Measurements from ENCODE around the gene THADA.
"Not testable (repeated sequence)": the region's sequence is repeated elsewhere in the genome, so short reads cannot be mapped to it uniquely, and the experiment has no call there.

THADA gene

DNA sequence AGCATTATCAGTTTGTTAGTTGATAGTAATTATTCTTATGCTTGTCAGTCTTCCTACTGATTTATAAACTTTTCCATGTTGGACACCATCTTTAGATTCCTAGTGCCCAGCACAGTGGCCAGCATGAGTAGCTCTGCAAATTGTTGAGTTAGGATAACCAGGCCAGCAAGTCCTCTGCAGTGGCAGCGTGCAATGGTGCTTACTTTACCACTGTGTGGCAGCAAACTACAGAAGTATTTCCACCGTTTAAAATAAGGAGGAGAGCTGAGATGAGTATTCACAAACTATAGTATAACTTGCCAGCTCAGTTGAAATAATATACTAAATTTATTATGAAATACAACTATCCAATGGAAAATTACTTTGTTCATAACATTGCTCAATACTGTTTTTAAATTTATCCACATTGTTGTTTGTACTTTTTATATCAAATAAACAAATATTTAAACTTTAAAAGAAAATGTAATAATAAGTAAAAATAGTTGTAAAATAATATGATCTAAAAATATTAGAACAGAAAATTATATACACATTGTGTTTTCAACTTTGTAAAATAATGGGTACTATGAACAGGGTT is 9.3 kb upstream of the THADA start:
- Histone ChIP-seq H3K79me2 (ENCODE audit: insufficient read depth, low read length) (no peaks in the 10 kb centered on the region), H3K9me2 (ENCODE audit: low read depth, low read length) (no peaks in the 10 kb centered on the region), H3K36me3 (ENCODE audit: insufficient read depth, low read length) (no peaks in the 10 kb centered on the region), H3K4me3 (ENCODE audit: low read depth, low read length, poor library complexity, severe bottlenecking) (no peak overlapping the region), H3K4me1 (ENCODE audit: insufficient read depth, low read length, severe bottlenecking) (no peaks in the 10 kb centered on the region), H3K4me2 (ENCODE audit: low read length) (no peak overlapping the region), H2AFZ (ENCODE audit: low read length) (no peak overlapping the region), H3K9me3 (ENCODE audit: low read length) (no peaks in the 10 kb centered on the region), H4K20me1 (ENCODE audit: insufficient read depth, low read length) (no peaks in the 10 kb centered on the region), H3K27me3 (ENCODE audit: insufficient read depth, low read length) (no peaks in the 10 kb centered on the region), H3K9ac (ENCODE audit: low read length) (no peak overlapping the region), H3F3A (ENCODE audit: insufficient read depth, low read length) (no peaks in the 10 kb centered on the region), H3K27ac (ENCODE audit: low read depth, low read length, poor library complexity, severe bottlenecking) (no peak overlapping the region)
- TF ChIP-seq, protein P1, sequence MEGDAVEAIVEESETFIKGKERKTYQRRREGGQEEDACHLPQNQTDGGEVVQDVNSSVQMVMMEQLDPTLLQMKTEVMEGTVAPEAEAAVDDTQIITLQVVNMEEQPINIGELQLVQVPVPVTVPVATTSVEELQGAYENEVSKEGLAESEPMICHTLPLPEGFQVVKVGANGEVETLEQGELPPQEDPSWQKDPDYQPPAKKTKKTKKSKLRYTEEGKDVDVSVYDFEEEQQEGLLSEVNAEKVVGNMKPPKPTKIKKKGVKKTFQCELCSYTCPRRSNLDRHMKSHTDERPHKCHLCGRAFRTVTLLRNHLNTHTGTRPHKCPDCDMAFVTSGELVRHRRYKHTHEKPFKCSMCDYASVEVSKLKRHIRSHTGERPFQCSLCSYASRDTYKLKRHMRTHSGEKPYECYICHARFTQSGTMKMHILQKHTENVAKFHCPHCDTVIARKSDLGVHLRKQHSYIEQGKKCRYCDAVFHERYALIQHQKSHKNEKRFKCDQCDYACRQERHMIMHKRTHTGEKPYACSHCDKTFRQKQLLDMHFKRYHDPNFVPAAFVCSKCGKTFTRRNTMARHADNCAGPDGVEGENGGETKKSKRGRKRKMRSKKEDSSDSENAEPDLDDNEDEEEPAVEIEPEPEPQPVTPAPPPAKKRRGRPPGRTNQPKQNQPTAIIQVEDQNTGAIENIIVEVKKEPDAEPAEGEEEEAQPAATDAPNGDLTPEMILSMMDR (IDR thresholded peaks at IDR 0.05; ENCODE audit: low read length) = peak; percentile 56
- no peak for TF ChIP-seq EZH2 (IDR thresholded peaks at IDR 0.05; ENCODE audit: borderline replicate concordance, low read length)

DNA sequence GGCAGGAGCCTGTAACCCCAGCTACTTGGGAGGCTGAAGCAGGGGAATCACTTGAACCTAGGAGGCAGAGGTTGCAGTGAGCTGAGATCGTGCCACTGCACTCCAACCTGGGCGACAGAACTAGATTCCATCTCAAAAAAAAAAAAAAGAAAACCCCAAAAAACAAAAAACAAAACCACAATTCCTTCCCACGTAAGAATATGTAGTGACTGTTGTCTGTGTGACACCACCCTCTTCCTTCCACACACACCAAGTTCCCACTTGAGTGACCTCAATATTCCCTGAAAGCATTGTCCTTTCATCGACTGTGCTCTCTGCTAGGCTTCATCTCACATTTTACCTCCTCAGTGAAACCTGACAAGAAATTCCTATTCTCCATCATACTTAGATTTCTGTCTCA is 8.8 kb upstream of the THADA start:
- TF ChIP-seq, protein P1 (IDR thresholded peaks at IDR 0.05; ENCODE audit: low read length) = no peak
- TF ChIP-seq EZH2 (IDR thresholded peaks at IDR 0.05; ENCODE audit: borderline replicate concordance, low read length) = no peak
- no peak overlapping the region for H3K27ac ChIP-seq (ENCODE audit: low read depth, low read length, poor library complexity, severe bottlenecking)
- no peaks in the 10 kb centered on the region for H3K9me2 ChIP-seq (ENCODE audit: low read depth, low read length)
- H3K4me1 ChIP-seq (ENCODE audit: insufficient read depth, low read length, severe bottlenecking) = no peaks in the 10 kb centered on the region
- no peaks in the 10 kb centered on the region for H4K20me1 ChIP-seq (ENCODE audit: insufficient read depth, low read length)
- H3K79me2 ChIP-seq (ENCODE audit: insufficient read depth, low read length) = no peaks in the 10 kb centered on the region
- no peak overlapping the region for H3K4me2 ChIP-seq (ENCODE audit: low read length)
- no peak overlapping the region for H2AFZ ChIP-seq (ENCODE audit: low read length)
- no peaks in the 10 kb centered on the region for H3F3A ChIP-seq (ENCODE audit: insufficient read depth, low read length)
- H3K4me3 ChIP-seq (ENCODE audit: low read depth, low read length, poor library complexity, severe bottlenecking) = no peak overlapping the region
- no peak overlapping the region for H3K9ac ChIP-seq (ENCODE audit: low read length)
- H3K9me3 ChIP-seq (ENCODE audit: low read length) = no peaks in the 10 kb centered on the region
- no peaks in the 10 kb centered on the region for H3K36me3 ChIP-seq (ENCODE audit: insufficient read depth, low read length)
- no peaks in the 10 kb centered on the region for H3K27me3 ChIP-seq (ENCODE audit: insufficient read depth, low read length)

DNA sequence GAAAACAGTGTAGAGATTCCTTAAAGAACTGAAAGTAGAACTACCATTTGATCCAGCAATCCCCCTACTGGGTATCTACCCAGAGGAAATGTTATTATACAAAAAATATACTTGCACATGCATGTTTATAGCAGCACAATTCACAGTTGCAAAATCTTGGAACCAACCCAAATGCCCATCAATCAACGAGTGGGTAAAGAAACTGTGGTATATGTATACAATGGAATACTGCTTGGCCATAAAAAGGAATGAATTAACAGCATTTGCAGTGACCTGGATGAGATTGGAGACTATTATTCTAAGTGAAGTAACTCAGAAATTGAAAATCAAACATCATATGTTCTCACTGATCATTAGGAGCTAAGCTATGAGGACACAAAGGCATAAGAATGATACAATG is 4.8 kb upstream of the THADA start:
- H3K27ac ChIP-seq (ENCODE audit: low read depth, low read length, poor library complexity, severe bottlenecking); H3K4me1 ChIP-seq (ENCODE audit: insufficient read depth, low read length, severe bottlenecking); H2AFZ ChIP-seq (ENCODE audit: low read length); H3K36me3 ChIP-seq (ENCODE audit: insufficient read depth, low read length); H3K9ac ChIP-seq (ENCODE audit: low read length); H3K9me2 ChIP-seq (ENCODE audit: low read depth, low read length); H3K79me2 ChIP-seq (ENCODE audit: insufficient read depth, low read length); H3K4me3 ChIP-seq (ENCODE audit: low read depth, low read length, poor library complexity, severe bottlenecking); H3K4me2 ChIP-seq (ENCODE audit: low read length); H3K9me3 ChIP-seq (ENCODE audit: low read length); H4K20me1 ChIP-seq (ENCODE audit: insufficient read depth, low read length); H3F3A ChIP-seq (ENCODE audit: insufficient read depth, low read length); H3K27me3 ChIP-seq (ENCODE audit: insufficient read depth, low read length): not testable (repeated sequence)

DNA sequence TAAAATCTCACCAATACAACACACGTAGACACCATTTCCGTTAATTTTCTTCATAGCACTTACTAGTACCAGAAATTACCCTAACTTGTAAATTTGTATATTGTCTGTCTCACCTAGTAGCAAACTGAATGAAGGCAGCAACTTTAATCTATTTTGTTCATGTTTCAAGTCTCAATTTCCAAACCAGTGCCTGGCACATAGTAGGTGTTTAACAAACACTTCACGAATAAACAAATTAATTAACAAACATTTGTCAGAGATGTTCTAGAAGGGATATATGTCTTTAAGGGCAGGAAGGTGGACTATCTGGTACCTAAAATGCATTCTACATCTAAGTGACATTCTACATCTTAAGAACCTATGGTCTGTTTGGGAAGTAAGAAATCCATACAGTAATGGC is 963 bp downstream of the THADA start:
- Histone ChIP-seq H3K9ac (ENCODE audit: low read length) (peak overlapping the region; percentile 94), H3K27ac (ENCODE audit: low read depth, low read length, poor library complexity, severe bottlenecking) (no peak overlapping the region), H3K27me3 (ENCODE audit: insufficient read depth, low read length) (no peaks in the 10 kb centered on the region), H3K79me2 (ENCODE audit: insufficient read depth, low read length) (peaks cover 11% of the 10 kb centered on the region), H3K4me1 (ENCODE audit: insufficient read depth, low read length, severe bottlenecking) (peaks cover 14% of the 10 kb centered on the region), H3K4me2 (ENCODE audit: low read length) (peak overlapping the region; percentile 84), H3K36me3 (ENCODE audit: insufficient read depth, low read length) (peaks cover 20% of the 10 kb centered on the region), H3K9me2 (ENCODE audit: low read depth, low read length) (no peaks in the 10 kb centered on the region), H4K20me1 (ENCODE audit: insufficient read depth, low read length) (no peaks in the 10 kb centered on the region), H2AFZ (ENCODE audit: low read length) (no peak overlapping the region), H3K4me3 (ENCODE audit: low read depth, low read length, poor library complexity, severe bottlenecking) (peak overlapping the region; percentile 86), H3F3A (ENCODE audit: insufficient read depth, low read length) (no peaks in the 10 kb centered on the region), H3K9me3 (ENCODE audit: low read length) (no peaks in the 10 kb centered on the region)
- TF ChIP-seq, protein P1 (IDR thresholded peaks at IDR 0.05; ENCODE audit: low read length) = no peak
- TF ChIP-seq EZH2 (IDR thresholded peaks at IDR 0.05; ENCODE audit: borderline replicate concordance, low read length) = no peak
